K562 (cell line): ENCODE results near the gene GATB. TPM values are rescaled to one million over a fixed set of nuclear protein-coding genes. Genes with fewer than 3 reads are reported as not detected.

ENCODE experiments used
- ATF7 ChIP-seq: fragments of 450-650 bp; IDR thresholded peaks from 2 replicates; pipeline ENCODE4 v1.7.1; 2014; ENCODE audit warnings: mild to moderate bottlenecking, moderate library complexity
- BRCA1 ChIP-seq, 2 experiments: fragments of 450-650 bp in 1 of 2; sonication (generic) in 1 of 2; formaldehyde crosslinking in 1 of 2; IDR thresholded peaks; 2 replicates each; pipeline versions ENCODE4 v1.5.0 to v1.6.1; 2017 to 2020; ENCODE audit warnings: mild to moderate bottlenecking in 1 of 2, missing genetic modification reagents in 1 of 2
- CCNT2 ChIP-seq: IDR thresholded peaks from 2 replicates; pipeline ENCODE4 v1.6.1; 2011; ENCODE audit warnings: borderline replicate concordance, low read depth, mild to moderate bottlenecking, moderate library complexity, mixed read lengths, low read length; ENCODE audit not compliant: insufficient read length; ENCODE audit errors: extremely low read depth
- EP300 ChIP-seq: IDR thresholded peaks from 2 replicates; pipeline ENCODE4 v1.6.1; 2012; ENCODE audit warnings: low read length, improper control_type of control experiment
- ESRRA ChIP-seq: fragments of 450-650 bp; IDR thresholded peaks from 2 replicates; pipeline ENCODE4 v1.6.1; 2014; ENCODE audit warnings: low read depth, mild to moderate bottlenecking, moderate library complexity, borderline replicate concordance
- HIVEP1 ChIP-seq: fragments of 250-450 bp; sonication (Bioruptor Pico); IDR thresholded peaks from 2 replicates; pipeline ENCODE4 v1.4.0; 2020; ENCODE audit warnings: mild to moderate bottlenecking
- HNRNPK ChIP-seq: fragments of 200-400 bp; formaldehyde crosslinking; IDR thresholded peaks from one replicate; pipeline ENCODE4 v1.6.1; 2018; ENCODE audit warnings: mild to moderate bottlenecking, low read depth, low read length; ENCODE audit not compliant: poor library complexity, severe bottlenecking
- HNRNPL ChIP-seq: fragments of 200-400 bp; formaldehyde crosslinking; IDR thresholded peaks from 2 replicates; pipeline ENCODE4 v1.6.1; 2017; ENCODE audit warnings: low read depth, mild to moderate bottlenecking, low read length
- IFI16 ChIP-seq: fragments of 250-450 bp; sonication (Bioruptor Pico); IDR thresholded peaks from 2 replicates; pipeline ENCODE4 v2.1.2; 2022; ENCODE audit warnings: mild to moderate bottlenecking, inconsistent platforms
- JUN ChIP-seq, 2 experiments: sonication (generic) in 1 of 2; formaldehyde crosslinking in 1 of 2; IDR thresholded peaks; 2 replicates each; pipeline versions ENCODE4 v1.6.1 to v1.8.0; 2012 to 2022; ENCODE audit warnings: borderline replicate concordance in 2 of 2, mild to moderate bottlenecking in 2 of 2, improper control_type of control experiment in 1 of 2, low read depth in 1 of 2, low read length in 1 of 2, missing genetic modification reagents in 1 of 2
- MAFF ChIP-seq: IDR thresholded peaks from 2 replicates; pipeline ENCODE4 v1.6.1; 2012; ENCODE audit warnings: low read length, improper control_type of control experiment
- MEF2A ChIP-seq: IDR thresholded peaks from 2 replicates; pipeline ENCODE4 v1.6.1; 2011; ENCODE audit warnings: low read depth, mild to moderate bottlenecking, low read length, moderate library complexity; ENCODE audit not compliant: control insufficient read depth
- OTX1 ChIP-seq: fragments of 450-650 bp; formaldehyde crosslinking; IDR thresholded peaks from 2 replicates; pipeline ENCODE4 v1.4.0; 2022; ENCODE audit warnings: mild to moderate bottlenecking
- PTRF ChIP-seq: fragments of 450-650 bp; IDR thresholded peaks from 2 replicates; pipeline ENCODE4 v1.6.1; 2016; ENCODE audit warnings: mild to moderate bottlenecking, missing genetic modification characterization, missing compliant biosample characterization
- SAFB ChIP-seq: fragments of 200-400 bp; formaldehyde crosslinking; IDR thresholded peaks from 2 replicates; pipeline ENCODE4 v1.6.1; 2017; ENCODE audit warnings: low read depth, low read length, borderline replicate concordance
- SP1 ChIP-seq: sonication (generic); formaldehyde crosslinking; IDR thresholded peaks from 2 replicates; pipeline ENCODE4 v1.8.1; 2022; ENCODE audit warnings: mild to moderate bottlenecking, missing genetic modification reagents
- SREBF2 ChIP-seq: sonication (generic); formaldehyde crosslinking; IDR thresholded peaks from 2 replicates; pipeline ENCODE4 v1.4.0; 2020; ENCODE audit warnings: mild to moderate bottlenecking, missing genetic modification reagents
- SRF ChIP-seq, 2 experiments: fragments of 250-450, 450-650 bp in 1 of 2; sonication (Bioruptor Pico) in 1 of 2; sonication (generic) in 1 of 2; formaldehyde crosslinking; IDR thresholded peaks; 2 replicates each; pipeline versions ENCODE4 v1.5.0 to v1.5.1; 2020 to 2022; ENCODE audit warnings: mild to moderate bottlenecking in 1 of 2, missing genetic modification reagents in 1 of 2
- TARDBP ChIP-seq: fragments of 450-650 bp; IDR thresholded peaks from 2 replicates; pipeline ENCODE4 v1.6.1; 2016
- TOE1 ChIP-seq, 2 experiments: fragments of 450-650 bp in 1 of 2; sonication (generic) in 1 of 2; formaldehyde crosslinking in 1 of 2; IDR thresholded peaks; 2 replicates each; pipeline versions ENCODE4 v1.7.1 to v1.8.0; 2016 to 2022; ENCODE audit warnings: borderline replicate concordance in 2 of 2, mild to moderate bottlenecking in 2 of 2, antibody characterized with exemption in 1 of 2, inconsistent platforms in 1 of 2, low read depth in 1 of 2, missing genetic modification reagents in 1 of 2, moderate library complexity in 1 of 2
- ZNF175 ChIP-seq: fragments of 200-800 bp; sonication (Bioruptor generic); IDR thresholded peaks from 2 replicates; pipeline ENCODE4 v1.6.1; 2016; ENCODE audit warnings: low read depth, mild to moderate bottlenecking, missing genetic modification characterization, missing compliant biosample characterization
- ZNF707 ChIP-seq: fragments of 250-450 bp; sonication (Bioruptor Pico); conservative IDR thresholded peaks from 2 replicates; pipeline ENCODE4 v1.8.0; 2022; ENCODE audit warnings: inconsistent platforms, mild to moderate bottlenecking, moderate library complexity
- ZNF778 ChIP-seq: fragments of 450-650 bp; formaldehyde crosslinking; IDR thresholded peaks from 2 replicates; pipeline ENCODE4 v1.4.0; 2020; ENCODE audit warnings: mild to moderate bottlenecking, moderate library complexity
- polyA plus RNA-seq, 8 experiments: library from polyadenylated mRNA; depleted of rRNA in 4 of 8; stranded (reverse) in 5 of 8; unstranded in 3 of 8; fragments of >200 nt; fragmentation: Nextera tagmentation in 2 of 8; fragmentation: Illumina TruSeq in 1 of 8; extraction: Ambion mirVana in 2 of 8; extraction: Trizol in 1 of 8; gene quantifications; 2 replicates each; pipeline versions ENCODE4 v1.2.1 to v1.2.3, GENCODE V29; 2011 to 2014; ENCODE audit warnings: inconsistent platforms in 1 of 8, missing spikeins in 1 of 8
- total RNA-seq, 7 experiments: library from RNA; depleted of rRNA in 6 of 7; stranded (reverse); fragments of >200 nt in 6 of 7; fragmentation: Illumina TruSeq in 2 of 7; extraction: Trizol in 2 of 7; gene quantifications; 2 replicates each; pipeline versions ENCODE4 v1.2.1 to v1.2.3, GENCODE V29; 2011 to 2021; ENCODE audit warnings: low replicate concordance in 1 of 7
- TF ChIP-seq, protein P1 (sequence below): sonication (generic); formaldehyde crosslinking; IDR thresholded peaks from 2 replicates; pipeline ENCODE4 v1.8.1; 2023; ENCODE audit warnings: mild to moderate bottlenecking, missing genetic modification reagents
- TF ChIP-seq, protein P2 (sequence below): sonication (generic); IDR thresholded peaks from 2 replicates; pipeline ENCODE4 v1.6.1; 2016

The GATB gene
- total and polyA plus RNA-seq, 9 of the 15 experiments (the other 6 are each of a cell fraction or from before 2014, with no cell fraction given): 15.3 to 31.8 (median 26.2) TPM

DNA sequence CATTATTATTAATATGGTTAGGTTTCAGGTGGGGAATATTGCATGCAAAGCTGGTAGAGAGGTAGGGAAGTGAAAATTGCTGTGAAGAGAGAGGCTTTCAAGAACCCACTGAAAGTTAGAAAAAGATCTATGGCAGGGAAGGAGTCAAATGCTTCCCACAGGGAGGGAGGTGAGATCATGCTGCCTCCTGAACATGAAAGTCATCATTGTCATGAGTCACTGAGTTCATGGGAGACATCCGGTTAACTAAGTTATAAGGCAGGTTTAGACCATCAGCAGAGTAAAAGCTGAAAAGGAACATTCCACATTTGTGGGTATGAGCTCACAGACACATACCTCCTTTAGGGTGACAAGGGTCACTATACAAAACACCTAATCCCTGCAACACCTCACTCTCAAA, 16.2 kb downstream of the GATB start (continued):
- no peak for TF ChIP-seq HNRNPK
- no peak for TF ChIP-seq ZNF778 (CRISPR knock-in tag)
- TF ChIP-seq EP300: peak; percentile 47; the same call in 1 of the 2 replicates
- TF ChIP-seq, protein P1, sequence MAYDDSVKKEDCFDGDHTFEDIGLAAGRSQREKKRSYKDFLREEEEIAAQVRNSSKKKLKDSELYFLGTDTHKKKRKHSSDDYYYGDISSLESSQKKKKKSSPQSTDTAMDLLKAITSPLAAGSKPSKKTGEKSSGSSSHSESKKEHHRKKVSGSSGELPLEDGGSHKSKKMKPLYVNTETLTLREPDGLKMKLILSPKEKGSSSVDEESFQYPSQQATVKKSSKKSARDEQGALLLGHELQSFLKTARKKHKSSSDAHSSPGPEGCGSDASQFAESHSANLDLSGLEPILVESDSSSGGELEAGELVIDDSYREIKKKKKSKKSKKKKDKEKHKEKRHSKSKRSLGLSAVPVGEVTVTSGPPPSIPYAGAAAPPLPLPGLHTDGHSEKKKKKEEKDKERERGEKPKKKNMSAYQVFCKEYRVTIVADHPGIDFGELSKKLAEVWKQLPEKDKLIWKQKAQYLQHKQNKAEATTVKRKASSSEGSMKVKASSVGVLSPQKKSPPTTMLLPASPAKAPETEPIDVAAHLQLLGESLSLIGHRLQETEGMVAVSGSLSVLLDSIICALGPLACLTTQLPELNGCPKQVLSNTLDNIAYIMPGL: no peak
- TF ChIP-seq TARDBP: no peak
- no peak for TF ChIP-seq ESRRA
- no peak for TF ChIP-seq CCNT2
- TF ChIP-seq PTRF (tag): no peak
- TF ChIP-seq MEF2A: 0 out of 2 replicates have a peak, but pooled peaks have one; percentile 27
- TF ChIP-seq SREBF2 (CRISPR knock-in tag): no peak
- no peak for TF ChIP-seq TOE1 (IDR thresholded peaks at IDR 0.05; ENCODE audit: borderline replicate concordance)
- TF ChIP-seq TOE1 (CRISPR knock-in tag; IDR thresholded peaks at IDR 0.05; ENCODE audit: borderline replicate concordance, low read depth): no peak
- peak; percentile 69; the same call in 1 of the 2 replicates for TF ChIP-seq ZNF175 (CRISPR knock-in tag)
- TF ChIP-seq ATF7: peak; percentile 83
- TF ChIP-seq HNRNPL: no peak
- peak; percentile 95 for TF ChIP-seq JUN (IDR thresholded peaks at IDR 0.05; ENCODE audit: borderline replicate concordance, low read depth, low read length)
- TF ChIP-seq JUN (CRISPR knock-in tag; IDR thresholded peaks at IDR 0.05; ENCODE audit: borderline replicate concordance): peak; percentile 45; the same call in 1 of the 2 replicates
- TF ChIP-seq MAFF: peak; percentile 26; the same call in 1 of the 2 replicates
- peak in 1 of 2 experiments; percentile 40; a peak in 1 of 4 replicates for TF ChIP-seq SRF (CRISPR knock-in tag; IDR thresholded peaks at IDR 0.05)
- TF ChIP-seq HIVEP1 (CRISPR knock-in tag): no peak
- no peak for TF ChIP-seq ZNF707 (CRISPR knock-in tag)
- no peak for TF ChIP-seq OTX1 (CRISPR knock-in tag)
- TF ChIP-seq BRCA1 (IDR thresholded peaks at IDR 0.05): no peak
- TF ChIP-seq BRCA1 (CRISPR knock-in tag; IDR thresholded peaks at IDR 0.05): no peak
- no peak for TF ChIP-seq SP1 (CRISPR knock-in tag)
- TF ChIP-seq, protein P2, sequence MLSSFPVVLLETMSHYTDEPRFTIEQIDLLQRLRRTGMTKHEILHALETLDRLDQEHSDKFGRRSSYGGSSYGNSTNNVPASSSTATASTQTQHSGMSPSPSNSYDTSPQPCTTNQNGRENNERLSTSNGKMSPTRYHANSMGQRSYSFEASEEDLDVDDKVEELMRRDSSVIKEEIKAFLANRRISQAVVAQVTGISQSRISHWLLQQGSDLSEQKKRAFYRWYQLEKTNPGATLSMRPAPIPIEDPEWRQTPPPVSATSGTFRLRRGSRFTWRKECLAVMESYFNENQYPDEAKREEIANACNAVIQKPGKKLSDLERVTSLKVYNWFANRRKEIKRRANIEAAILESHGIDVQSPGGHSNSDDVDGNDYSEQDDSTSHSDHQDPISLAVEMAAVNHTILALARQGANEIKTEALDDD: peak; percentile 92
- TF ChIP-seq IFI16 (CRISPR knock-in tag): no peak
- no peak for TF ChIP-seq SAFB
